Heart right ventricle (tissue), 16 donors: ENCODE measurements around the gene DGUOK. TPM values are rescaled to one million over a fixed set of nuclear protein-coding genes. Genes with fewer than 3 reads are reported as not detected.

Experiments used
- ATAC-seq, 8 donors: fragments of 200-7000 bp; cut with Tn5 transposase; one replicate each; pipeline ENCODE4 v1.9.1; 2020; ENCODE audit warnings: mild to moderate bottlenecking in 8 of 8, moderate library complexity in 8 of 8, moderate number of reproducible peaks in 1 of 8
- DNase-seq, 2 donors: peaks; one replicate each; pipeline ENCODE4 v3.0.0-alpha.2; 2020
- H3K27ac ChIP-seq, 10 donors: fragments of 200-600 bp; sonication (generic) in 2 of 10; one replicate each; pipeline versions ENCODE4 v1.5.0 to v1.8.0; 2020 to 2022; ENCODE audit warnings: mild to moderate bottlenecking in 3 of 10
- H3K27me3 ChIP-seq, 7 donors: fragments of 200-600 bp; one replicate each; pipeline ENCODE4 v1.8.0; 2021 to 2022; ENCODE audit warnings: mild to moderate bottlenecking in 2 of 7
- H3K36me3 ChIP-seq, 9 donors: fragments of 200-600 bp; sonication (generic) in 1 of 9; one replicate each; pipeline versions ENCODE4 v1.5.0 to v1.8.0; 2020 to 2022; ENCODE audit warnings: mild to moderate bottlenecking in 2 of 9
- H3K4me1 ChIP-seq, 9 donors: fragments of 200-600 bp; sonication (generic) in 1 of 9; one replicate each; pipeline versions ENCODE4 v1.5.0 to v1.8.0; 2020 to 2022; ENCODE audit warnings: mild to moderate bottlenecking in 4 of 9
- H3K4me3 ChIP-seq, 10 donors: fragments of 200-600 bp; sonication (generic) in 2 of 10; one replicate each; pipeline versions ENCODE4 v1.5.0 to v1.8.0; 2020 to 2022; ENCODE audit warnings: mild to moderate bottlenecking in 7 of 10, moderate library complexity in 2 of 10
- H3K9me3 ChIP-seq, 11 donors: fragments of 200-600 bp in 10 of 11; sonication (generic) in 2 of 11; one replicate each; pipeline versions ENCODE4 v1.5.0 to v1.8.0; 2013 to 2022; ENCODE audit warnings: mild to moderate bottlenecking in 2 of 11, control low read depth in 1 of 11, moderate library complexity in 1 of 11
- WGBS, 2 donors: extraction: QIAGEN DNeasy Blood & Tissue Kit; methylation state at CpG; one replicate each; pipeline ENCODE4 v1.1.7; 2013; ENCODE audit warnings: inconsistent platforms in 1 of 2; 5-methylcytosine and 5-hydroxymethylcytosine counted together
- intact Hi-C, 10 donors: fragments of 100-400 bp; cut with DNase I; formaldehyde crosslinking; loops; one replicate each; pipeline versions ENCODE4 v1.11.1 to v1.14.2; 2022
- polyA plus RNA-seq, 2 donors: library from polyadenylated mRNA; stranded (reverse); fragments of 200-250 nt; gene quantifications; one replicate each; pipeline ENCODE4 v1.2.3, GENCODE V29; 2013
- total RNA-seq, 10 donors: library from RNA; stranded (reverse); fragmentation: NEBNext Ultra II Directional in 3 of 10; extraction: Animal tissue kit (Norgen Biotek cat#: 25700) in 3 of 10; gene quantifications; one replicate each; pipeline versions ENCODE4 v1.2.1 to v1.2.4, GENCODE V29; 2021 to 2023
- TF ChIP-seq, protein P1 (sequence below), 9 donors: fragments of 200-600 bp; sonication (generic) in 2 of 9; IDR thresholded peaks; one replicate each; pipeline versions ENCODE4 v1.5.0 to v1.8.0; 2021 to 2022; ENCODE audit warnings: antibody characterized with exemption in 9 of 9, mild to moderate bottlenecking in 5 of 9, moderate library complexity in 1 of 9
- donor health status: Arrhythmogenic right ventricular cardiomyopathy.
- donor health status: ischemic (EF 13 %, LVEDD 7.1; RV severe dilation, severe dysfunction).
- donor health status: healthy with polysubstance abuse.
- donor health status: DM: no; HTN: yes; CAD: no.
- donor health status: DM: no; HTN: no; CAD: no.
- donor health status: ischemic (EF 25% LVEDD 6.9; RV normal size, moderate dysfunction).
- donor health status: ischemic (EF 25% LVEDD 5.7; RV mildly dilated, moderate dysfunction).
- donor health status: healthy.
- donor health status: DM: yes; HTN: yes; CAD: no.
- donor health status: Ischemic cardiomyopathy.
- donor health status: ischemic (EF 35%, LVEDD 5.7; RV mildly dilated, moderate dysfunction).
- donor health status: nonischemic (EF 11% LVEDD 7.7; RV severe dilation, severe dysfunction).
- donor health status: DM: yes; HTN: yes; CAD: no.
- donor health status: PGD.
- donor health status: ischemic (EF 29% LVEDD 5.4; RV normal size, mild dysfunction).
- donor health status: nonischemic (EF 23%, LVEDD 6.1; RV moderate dilation, normal function).

DGUOK gene
- total and polyA plus RNA-seq, 12 donors: 18.7 to 56.2 (median 22.7) TPM

GRCh38 chr2:74007121-74007520 lies 80.4 kb downstream of the DGUOK start:
- intact Hi-C loops: loop anchor here in 1 of 10 donors (10.0 kb wide), 1 partner anchor 72 kb away; no protein-coding TSS in a partner anchor
- DNase-seq: no peak
- Histone ChIP-seq H3K27me3 (no peaks in the 10 kb centered on the region), H3K4me3 (no peak overlapping the region), H3K9me3 (no peaks in the 10 kb centered on the region), H3K36me3 (peaks cover 0 to 13% (median 0%) of the 10 kb centered on the region in 9 donors), H3K27ac (no peak overlapping the region), H3K4me1 (peaks cover 15 to 83% (median 65%) of the 10 kb centered on the region in 9 donors)
- WGBS, 2 donors: 51 to 62% methylated on average over 4 of the region's 4 CpGs
- no peak for ATAC-seq
- TF ChIP-seq, protein P1, sequence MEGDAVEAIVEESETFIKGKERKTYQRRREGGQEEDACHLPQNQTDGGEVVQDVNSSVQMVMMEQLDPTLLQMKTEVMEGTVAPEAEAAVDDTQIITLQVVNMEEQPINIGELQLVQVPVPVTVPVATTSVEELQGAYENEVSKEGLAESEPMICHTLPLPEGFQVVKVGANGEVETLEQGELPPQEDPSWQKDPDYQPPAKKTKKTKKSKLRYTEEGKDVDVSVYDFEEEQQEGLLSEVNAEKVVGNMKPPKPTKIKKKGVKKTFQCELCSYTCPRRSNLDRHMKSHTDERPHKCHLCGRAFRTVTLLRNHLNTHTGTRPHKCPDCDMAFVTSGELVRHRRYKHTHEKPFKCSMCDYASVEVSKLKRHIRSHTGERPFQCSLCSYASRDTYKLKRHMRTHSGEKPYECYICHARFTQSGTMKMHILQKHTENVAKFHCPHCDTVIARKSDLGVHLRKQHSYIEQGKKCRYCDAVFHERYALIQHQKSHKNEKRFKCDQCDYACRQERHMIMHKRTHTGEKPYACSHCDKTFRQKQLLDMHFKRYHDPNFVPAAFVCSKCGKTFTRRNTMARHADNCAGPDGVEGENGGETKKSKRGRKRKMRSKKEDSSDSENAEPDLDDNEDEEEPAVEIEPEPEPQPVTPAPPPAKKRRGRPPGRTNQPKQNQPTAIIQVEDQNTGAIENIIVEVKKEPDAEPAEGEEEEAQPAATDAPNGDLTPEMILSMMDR (IDR thresholded peaks at IDR 0.05): no peak

DNA sequence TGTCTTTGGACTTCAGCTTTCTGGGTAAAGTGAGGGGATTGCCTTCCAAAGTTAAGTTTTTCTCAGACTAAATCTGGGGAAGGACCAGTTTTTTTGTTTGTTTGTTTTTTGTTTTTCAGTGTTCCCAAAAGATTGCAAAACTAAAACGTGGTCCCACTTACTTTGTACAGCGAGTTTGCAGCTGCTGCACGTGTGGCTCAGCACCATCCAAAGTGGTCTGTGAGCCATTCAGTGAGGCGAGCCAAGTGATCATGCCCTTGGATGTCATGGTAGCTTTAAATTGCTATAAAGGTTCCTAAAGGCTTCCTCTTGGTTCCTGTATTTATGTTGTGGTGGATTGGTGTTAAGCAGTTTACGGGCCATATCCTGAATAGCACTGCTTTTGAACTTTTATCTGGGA lies 81.0 kb downstream of the DGUOK start:
- peaks cover 15 to 80% (median 62%) of the 10 kb centered on the region in 9 donors for H3K4me1 ChIP-seq
- H3K27me3 ChIP-seq: no peaks in the 10 kb centered on the region
- intact Hi-C loops: loop anchor here in 1 of 10 donors (10.0 kb wide), 1 partner anchor 73 kb away; no protein-coding TSS in a partner anchor
- H3K9me3 ChIP-seq: no peaks in the 10 kb centered on the region
- DNase-seq: no peak
- no peak overlapping the region for H3K27ac ChIP-seq
- no peak overlapping the region for H3K4me3 ChIP-seq
- ATAC-seq: no peak
- peaks cover 0 to 13% (median 0%) of the 10 kb centered on the region in 9 donors for H3K36me3 ChIP-seq
- 93% methylated on average over 5 of the region's 5 CpGs for WGBS, 2 donors
- TF ChIP-seq, protein P1 (IDR thresholded peaks at IDR 0.05): no peak

Other genes with a start within 250 kb of the DGUOK start
- 10 to 100 TPM; 17.1 to 42.3 (median 20.7) TPM for gene TPRKB, start 189.5 kb upstream of the DGUOK start, total RNA-seq
- gene TPRKB, start 189.5 kb upstream of the DGUOK start, polyA plus RNA-seq: 10 to 100 TPM; 66.4 to 83.2 TPM
- 10 to 100 TPM in 7 of 10 donors, 1 to 10 TPM in 3; 9.2 to 11.6 (median 10.8) TPM for gene DUSP11, start 146.8 kb upstream of the DGUOK start, total RNA-seq
- 10 to 100 TPM in 1 of 2 donors, 1 to 10 TPM in 1; 7.9 to 12.9 TPM for gene DUSP11, start 146.8 kb upstream of the DGUOK start, polyA plus RNA-seq
- not detected for gene C2orf78, start 142.7 kb upstream of the DGUOK start, total RNA-seq
- not detected for gene C2orf78, start 142.7 kb upstream of the DGUOK start, polyA plus RNA-seq
- 10 to 100 TPM; 24.6 to 37.5 (median 33.0) TPM for gene STAMBP, start 97.9 kb upstream of the DGUOK start, total RNA-seq
- 10 to 100 TPM; 12.1 to 24.4 TPM for gene STAMBP, start 97.9 kb upstream of the DGUOK start, polyA plus RNA-seq
- 1 to 10 TPM in 6 of 10 donors, under 1 TPM in 4; 0.52 to 3.7 (median 1.4) TPM for gene ACTG2, start 33.9 kb upstream of the DGUOK start, total RNA-seq
- 10 to 100 TPM in 1 of 2 donors, 1 to 10 TPM in 1; 5.6 to 44.1 TPM for gene ACTG2, start 33.9 kb upstream of the DGUOK start, polyA plus RNA-seq
- 1 to 10 TPM; 2.1 to 8.0 (median 2.9) TPM for gene TET3, start 58.0 kb downstream of the DGUOK start, total RNA-seq
- gene TET3, start 58.0 kb downstream of the DGUOK start, polyA plus RNA-seq: 1 to 10 TPM; 1.1 to 1.3 TPM
- 100 to 1,000 TPM in 1 of 10 donors, 10 to 100 TPM in 9; 63.9 to 117 (median 82.3) TPM for gene BOLA3, start 221.0 kb downstream of the DGUOK start, total RNA-seq
- gene BOLA3, start 221.0 kb downstream of the DGUOK start, polyA plus RNA-seq: 100 to 1,000 TPM in 1 of 2 donors, 10 to 100 TPM in 1; 88.3 to 166 TPM